Measurements from ENCODE around the gene HOXD4.

HOXD4 gene

DNA sequence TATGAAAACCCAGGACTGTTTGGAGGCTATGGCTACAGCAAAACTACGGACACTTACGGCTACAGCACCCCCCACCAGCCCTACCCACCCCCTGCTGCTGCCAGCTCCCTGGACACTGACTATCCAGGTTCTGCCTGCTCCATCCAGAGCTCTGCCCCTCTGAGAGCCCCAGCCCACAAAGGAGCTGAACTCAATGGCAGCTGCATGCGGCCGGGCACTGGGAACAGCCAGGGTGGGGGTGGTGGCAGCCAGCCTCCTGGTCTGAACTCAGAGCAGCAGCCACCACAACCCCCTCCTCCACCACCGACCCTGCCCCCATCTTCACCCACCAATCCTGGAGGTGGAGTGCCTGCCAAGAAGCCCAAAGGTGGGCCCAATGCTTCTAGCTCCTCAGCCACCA is 17.8 kb downstream of the HOXD4 start:
- TF ChIP-seq, protein P1, sequence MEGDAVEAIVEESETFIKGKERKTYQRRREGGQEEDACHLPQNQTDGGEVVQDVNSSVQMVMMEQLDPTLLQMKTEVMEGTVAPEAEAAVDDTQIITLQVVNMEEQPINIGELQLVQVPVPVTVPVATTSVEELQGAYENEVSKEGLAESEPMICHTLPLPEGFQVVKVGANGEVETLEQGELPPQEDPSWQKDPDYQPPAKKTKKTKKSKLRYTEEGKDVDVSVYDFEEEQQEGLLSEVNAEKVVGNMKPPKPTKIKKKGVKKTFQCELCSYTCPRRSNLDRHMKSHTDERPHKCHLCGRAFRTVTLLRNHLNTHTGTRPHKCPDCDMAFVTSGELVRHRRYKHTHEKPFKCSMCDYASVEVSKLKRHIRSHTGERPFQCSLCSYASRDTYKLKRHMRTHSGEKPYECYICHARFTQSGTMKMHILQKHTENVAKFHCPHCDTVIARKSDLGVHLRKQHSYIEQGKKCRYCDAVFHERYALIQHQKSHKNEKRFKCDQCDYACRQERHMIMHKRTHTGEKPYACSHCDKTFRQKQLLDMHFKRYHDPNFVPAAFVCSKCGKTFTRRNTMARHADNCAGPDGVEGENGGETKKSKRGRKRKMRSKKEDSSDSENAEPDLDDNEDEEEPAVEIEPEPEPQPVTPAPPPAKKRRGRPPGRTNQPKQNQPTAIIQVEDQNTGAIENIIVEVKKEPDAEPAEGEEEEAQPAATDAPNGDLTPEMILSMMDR (IDR thresholded peaks at IDR 0.05; ENCODE audit: insufficient read depth, low read length, missing control alignments), result no peak
- POLR2A ChIA-PET, result no interaction called here
- no peak overlapping the region for H3K4me3 ChIP-seq (ENCODE audit: low read depth, low read length)
- no peak for DNase-seq (ENCODE audit: low read depth, low spot score)
- CTCF ChIA-PET, result interaction anchor here (1.3 to 4.2 kb wide), 3 partner anchors 29 to 385 kb away, joined by 4 to 24 read pairs (median 18); no protein-coding TSS in a partner anchor

GRCh38 chr2:176169711-176170110 is 18.4 kb downstream of the HOXD4 start:
- TF ChIP-seq, protein P1 (IDR thresholded peaks at IDR 0.05; ENCODE audit: insufficient read depth, low read length, missing control alignments), result no peak
- no peak overlapping the region for H3K4me3 ChIP-seq (ENCODE audit: low read depth, low read length)
- ChIA-PET CTCF (interaction anchor here (1.3 to 4.2 kb wide), 2 partner anchors 286 to 385 kb away, joined by 4 to 24 read pairs; no protein-coding TSS in a partner anchor), POLR2A (no interaction called here)
- no peak for DNase-seq (ENCODE audit: low read depth, low spot score)

GRCh38 chr2:176170602-176171305 is 19.4 kb downstream of the HOXD4 start:
- TF ChIP-seq, protein P1 (IDR thresholded peaks at IDR 0.05; ENCODE audit: insufficient read depth, low read length, missing control alignments), result no peak
- DNase-seq (ENCODE audit: low read depth, low spot score), result no peak
- POLR2A ChIA-PET, result no interaction called here
- H3K4me3 ChIP-seq (ENCODE audit: low read depth, low read length), result no peak overlapping the region
- CTCF ChIA-PET, result no interaction called here

DNA sequence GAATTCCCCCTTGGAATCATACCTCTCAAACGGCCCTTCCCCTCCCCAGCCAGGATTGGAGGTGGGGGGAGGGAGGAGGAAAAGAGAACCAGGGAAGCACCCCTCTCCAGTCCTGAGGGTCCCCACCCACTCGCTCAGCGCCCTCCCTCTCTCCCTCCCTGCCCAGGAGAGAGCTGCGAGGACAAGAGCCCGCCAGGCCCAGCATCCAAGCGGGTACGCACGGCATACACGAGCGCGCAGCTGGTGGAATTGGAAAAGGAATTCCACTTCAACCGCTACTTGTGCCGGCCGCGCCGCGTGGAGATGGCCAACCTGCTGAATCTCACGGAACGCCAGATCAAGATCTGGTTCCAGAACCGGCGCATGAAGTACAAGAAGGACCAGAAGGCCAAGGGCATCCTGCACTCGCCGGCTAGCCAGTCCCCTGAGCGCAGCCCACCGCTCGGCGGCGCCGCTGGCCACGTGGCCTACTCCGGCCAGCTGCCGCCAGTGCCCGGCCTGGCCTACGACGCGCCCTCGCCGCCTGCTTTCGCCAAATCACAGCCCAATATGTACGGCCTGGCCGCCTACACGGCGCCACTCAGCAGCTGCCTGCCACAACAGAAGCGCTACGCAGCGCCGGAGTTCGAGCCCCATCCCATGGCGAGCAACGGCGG is 20.1 kb downstream of the HOXD4 start:
- ChIA-PET CTCF (no interaction called here), POLR2A (no interaction called here)
- no peak for DNase-seq (ENCODE audit: low read depth, low spot score)
- H3K4me3 ChIP-seq (ENCODE audit: low read depth, low read length), result no peak overlapping the region
- TF ChIP-seq, protein P1 (IDR thresholded peaks at IDR 0.05; ENCODE audit: insufficient read depth, low read length, missing control alignments), result no peak

DNA sequence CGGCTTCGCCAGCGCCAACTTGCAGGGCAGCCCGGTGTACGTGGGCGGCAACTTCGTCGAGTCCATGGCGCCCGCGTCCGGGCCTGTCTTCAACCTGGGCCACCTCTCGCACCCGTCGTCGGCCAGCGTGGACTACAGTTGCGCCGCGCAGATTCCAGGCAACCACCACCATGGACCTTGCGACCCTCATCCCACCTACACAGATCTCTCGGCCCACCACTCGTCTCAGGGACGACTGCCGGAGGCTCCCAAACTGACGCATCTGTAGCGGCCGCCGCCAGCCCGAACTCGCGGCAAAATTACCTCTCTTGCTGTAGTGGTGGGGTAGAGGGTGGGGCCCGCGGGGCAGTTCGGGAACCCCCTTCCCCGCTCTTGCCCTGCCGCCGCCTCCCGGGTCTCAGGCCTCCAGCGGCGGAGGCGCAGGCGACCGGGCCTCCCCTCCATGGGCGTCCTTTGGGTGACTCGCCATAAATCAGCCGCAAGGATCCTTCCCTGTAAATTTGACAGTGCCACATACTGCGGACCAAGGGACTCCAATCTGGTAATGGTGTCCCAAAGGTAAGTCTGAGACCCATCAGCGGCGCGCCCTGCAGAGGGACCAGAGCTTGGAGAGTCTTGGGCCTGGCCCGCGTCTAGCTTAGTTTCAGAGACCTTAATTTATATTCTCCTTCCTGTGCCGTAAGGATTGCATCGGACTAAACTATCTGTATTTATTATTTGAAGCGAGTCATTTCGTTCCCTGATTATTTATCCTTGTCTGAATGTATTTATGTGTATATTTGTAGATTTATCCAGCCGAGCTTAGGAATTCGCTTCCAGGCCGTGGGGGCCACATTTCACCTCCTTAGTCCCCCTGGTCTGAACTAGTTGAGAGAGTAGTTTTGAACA is 20.9 kb downstream of the HOXD4 start:
- H3K4me3 ChIP-seq (ENCODE audit: low read depth, low read length), result no peak overlapping the region
- DNase-seq (ENCODE audit: low read depth, low spot score), result no peak
- POLR2A ChIA-PET, result no interaction called here
- TF ChIP-seq, protein P1 (IDR thresholded peaks at IDR 0.05; ENCODE audit: insufficient read depth, low read length, missing control alignments), result no peak
- CTCF ChIA-PET, result interaction anchor here (0.6 to 1.2 kb wide), 2 partner anchors 141 to 283 kb away, joined by 3 to 4 read pairs; no protein-coding TSS in a partner anchor

Measured in AG04449 (cell line).